Astrocyte (in vitro differentiated cells and primary cell): ENCODE results near the gene BTRC.
"Not testable (repeated sequence)": the region's sequence is repeated elsewhere in the genome, so short reads cannot be mapped to it uniquely, and the experiment has no call there.

Experiments used
- EZH2 ChIP-seq: IDR thresholded peaks from 2 replicates; pipeline ENCODE4 v1.6.1; 2012; ENCODE audit warnings: mild to moderate bottlenecking, low read length, inconsistent platforms; ENCODE audit not compliant: insufficient read depth
- TF ChIP-seq, protein P1 (sequence below): IDR thresholded peaks from 2 replicates; pipeline ENCODE4 v1.5.1; 2011; ENCODE audit warnings: low read depth, mild to moderate bottlenecking, inconsistent platforms, low read length, moderate library complexity; ENCODE audit not compliant: insufficient read depth

DNA sequence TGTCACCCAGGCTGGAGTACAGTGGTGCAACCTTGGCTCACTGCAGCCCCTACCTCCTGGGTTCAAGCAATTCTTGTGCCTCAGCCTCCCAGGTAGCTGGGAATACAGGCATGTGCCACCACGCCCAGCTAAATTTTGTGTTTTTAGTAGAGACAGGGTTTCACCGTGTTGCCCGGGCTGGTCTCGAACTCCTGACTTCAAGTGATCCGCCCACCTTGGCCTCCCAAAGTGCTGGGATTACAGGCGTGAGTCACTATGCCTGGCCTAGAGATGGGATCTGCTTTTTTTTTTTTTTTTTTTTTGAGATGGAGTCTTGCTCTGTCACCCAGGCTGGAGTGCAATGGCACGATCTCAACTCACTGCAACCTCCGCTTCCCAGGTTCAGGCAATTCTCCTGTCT, 6.1 kb downstream of the BTRC start:
- TF ChIP-seq, protein P1, sequence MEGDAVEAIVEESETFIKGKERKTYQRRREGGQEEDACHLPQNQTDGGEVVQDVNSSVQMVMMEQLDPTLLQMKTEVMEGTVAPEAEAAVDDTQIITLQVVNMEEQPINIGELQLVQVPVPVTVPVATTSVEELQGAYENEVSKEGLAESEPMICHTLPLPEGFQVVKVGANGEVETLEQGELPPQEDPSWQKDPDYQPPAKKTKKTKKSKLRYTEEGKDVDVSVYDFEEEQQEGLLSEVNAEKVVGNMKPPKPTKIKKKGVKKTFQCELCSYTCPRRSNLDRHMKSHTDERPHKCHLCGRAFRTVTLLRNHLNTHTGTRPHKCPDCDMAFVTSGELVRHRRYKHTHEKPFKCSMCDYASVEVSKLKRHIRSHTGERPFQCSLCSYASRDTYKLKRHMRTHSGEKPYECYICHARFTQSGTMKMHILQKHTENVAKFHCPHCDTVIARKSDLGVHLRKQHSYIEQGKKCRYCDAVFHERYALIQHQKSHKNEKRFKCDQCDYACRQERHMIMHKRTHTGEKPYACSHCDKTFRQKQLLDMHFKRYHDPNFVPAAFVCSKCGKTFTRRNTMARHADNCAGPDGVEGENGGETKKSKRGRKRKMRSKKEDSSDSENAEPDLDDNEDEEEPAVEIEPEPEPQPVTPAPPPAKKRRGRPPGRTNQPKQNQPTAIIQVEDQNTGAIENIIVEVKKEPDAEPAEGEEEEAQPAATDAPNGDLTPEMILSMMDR: not testable (repeated sequence)
- TF ChIP-seq EZH2: not testable (repeated sequence)
